Thyroid gland (tissue), 4 donors: Measurements from ENCODE around the gene PRKCA. TPM values are rescaled to one million over a fixed set of nuclear protein-coding genes. Genes with fewer than 3 reads are reported as not detected.

Source experiments
- DNase-seq, 2 donors: peaks; one replicate each; pipeline ENCODE4 v3.0.0-alpha.2; 2019
- H3K27ac ChIP-seq, 3 donors: fragments of 200-600 bp; sonication (generic); 1 replicate in 2 of 3; 2 replicates in 1 of 3; pipeline ENCODE4 v1.5.1; 2016 to 2019; ENCODE audit warnings: mild to moderate bottlenecking in 1 of 3, moderate library complexity in 1 of 3
- H3K27me3 ChIP-seq: fragments of 200-600 bp; sonication (generic); one replicate; pipeline ENCODE4 v1.5.1; 2019
- H3K36me3 ChIP-seq, 2 donors: fragments of 200-600 bp; sonication (generic); one replicate each; pipeline ENCODE4 v1.5.1; 2016 to 2019
- H3K4me1 ChIP-seq, 2 donors: fragments of 200-600 bp; sonication (generic); one replicate each; pipeline ENCODE4 v1.5.1; 2017 to 2019
- H3K4me3 ChIP-seq, 3 donors: fragments of 200-600 bp; sonication (generic); replicated peaks in 1 of 3; 1 replicate in 2 of 3; 2 replicates in 1 of 3; pipeline ENCODE4 v1.5.1; 2016; ENCODE audit warnings: mild to moderate bottlenecking in 1 of 3
- H3K9me3 ChIP-seq: fragments of 200-600 bp; sonication (generic); one replicate; pipeline ENCODE4 v1.5.1; 2017
- POLR2A ChIP-seq, 2 donors: fragments of 450-650 bp; IDR thresholded peaks; one replicate each; pipeline ENCODE4 v1.6.1; 2017; ENCODE audit warnings: antibody characterized with exemption in 2 of 2, mild to moderate bottlenecking in 2 of 2, moderate library complexity in 1 of 2
- WGBS, 2 donors: methylation state at CpG; one replicate each; pipeline ENCODE4 v1.1.5; 2017; 5-methylcytosine and 5-hydroxymethylcytosine counted together
- intact Hi-C: fragments of 100-400 bp; cut with DNase I; formaldehyde crosslinking; loops from one replicate; pipeline ENCODE4 v1.15.1; 2023
- total RNA-seq, 4 donors: library from RNA; depleted of rRNA; stranded (reverse); fragments of >200 nt; gene quantifications; one replicate each; pipeline ENCODE4 v1.2.3, GENCODE V29; 2016
- TF ChIP-seq, protein P1 (sequence below), 6 experiments: fragments of 200-600 bp in 3 of 6; fragments of 450-650 bp in 3 of 6; sonication (generic) in 3 of 6; IDR thresholded peaks; one replicate each; pipeline ENCODE4 v1.5.1; 2016 to 2019; ENCODE audit warnings: antibody characterized with exemption in 6 of 6, mild to moderate bottlenecking in 2 of 6, inconsistent platforms in 1 of 6, moderate library complexity in 1 of 6

The PRKCA gene
- total RNA-seq, 4 donors from 2014 or later: 6.7 to 24.2 (median 15.3) TPM

GRCh38 chr17:66750116-66750515 lies 447.7 kb downstream of the PRKCA start:
- Histone ChIP-seq H3K27me3 (no peaks in the 10 kb centered on the region), H3K27ac (no peak overlapping the region), H3K4me1 (peaks cover 1 to 4% of the 10 kb centered on the region in 2 donors), H3K4me3 (no peak overlapping the region), H3K9me3 (no peaks in the 10 kb centered on the region), H3K36me3 (no peaks in the 10 kb centered on the region)
- no peak for TF ChIP-seq POLR2A (IDR thresholded peaks at IDR 0.05)
- TF ChIP-seq, protein P1, sequence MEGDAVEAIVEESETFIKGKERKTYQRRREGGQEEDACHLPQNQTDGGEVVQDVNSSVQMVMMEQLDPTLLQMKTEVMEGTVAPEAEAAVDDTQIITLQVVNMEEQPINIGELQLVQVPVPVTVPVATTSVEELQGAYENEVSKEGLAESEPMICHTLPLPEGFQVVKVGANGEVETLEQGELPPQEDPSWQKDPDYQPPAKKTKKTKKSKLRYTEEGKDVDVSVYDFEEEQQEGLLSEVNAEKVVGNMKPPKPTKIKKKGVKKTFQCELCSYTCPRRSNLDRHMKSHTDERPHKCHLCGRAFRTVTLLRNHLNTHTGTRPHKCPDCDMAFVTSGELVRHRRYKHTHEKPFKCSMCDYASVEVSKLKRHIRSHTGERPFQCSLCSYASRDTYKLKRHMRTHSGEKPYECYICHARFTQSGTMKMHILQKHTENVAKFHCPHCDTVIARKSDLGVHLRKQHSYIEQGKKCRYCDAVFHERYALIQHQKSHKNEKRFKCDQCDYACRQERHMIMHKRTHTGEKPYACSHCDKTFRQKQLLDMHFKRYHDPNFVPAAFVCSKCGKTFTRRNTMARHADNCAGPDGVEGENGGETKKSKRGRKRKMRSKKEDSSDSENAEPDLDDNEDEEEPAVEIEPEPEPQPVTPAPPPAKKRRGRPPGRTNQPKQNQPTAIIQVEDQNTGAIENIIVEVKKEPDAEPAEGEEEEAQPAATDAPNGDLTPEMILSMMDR (IDR thresholded peaks at IDR 0.05): no peak
- no peak for DNase-seq
- WGBS, 2 donors: 71 to 73% methylated on average over 7 of the region's 7 CpGs
- intact Hi-C loops: no loop called here

DNA sequence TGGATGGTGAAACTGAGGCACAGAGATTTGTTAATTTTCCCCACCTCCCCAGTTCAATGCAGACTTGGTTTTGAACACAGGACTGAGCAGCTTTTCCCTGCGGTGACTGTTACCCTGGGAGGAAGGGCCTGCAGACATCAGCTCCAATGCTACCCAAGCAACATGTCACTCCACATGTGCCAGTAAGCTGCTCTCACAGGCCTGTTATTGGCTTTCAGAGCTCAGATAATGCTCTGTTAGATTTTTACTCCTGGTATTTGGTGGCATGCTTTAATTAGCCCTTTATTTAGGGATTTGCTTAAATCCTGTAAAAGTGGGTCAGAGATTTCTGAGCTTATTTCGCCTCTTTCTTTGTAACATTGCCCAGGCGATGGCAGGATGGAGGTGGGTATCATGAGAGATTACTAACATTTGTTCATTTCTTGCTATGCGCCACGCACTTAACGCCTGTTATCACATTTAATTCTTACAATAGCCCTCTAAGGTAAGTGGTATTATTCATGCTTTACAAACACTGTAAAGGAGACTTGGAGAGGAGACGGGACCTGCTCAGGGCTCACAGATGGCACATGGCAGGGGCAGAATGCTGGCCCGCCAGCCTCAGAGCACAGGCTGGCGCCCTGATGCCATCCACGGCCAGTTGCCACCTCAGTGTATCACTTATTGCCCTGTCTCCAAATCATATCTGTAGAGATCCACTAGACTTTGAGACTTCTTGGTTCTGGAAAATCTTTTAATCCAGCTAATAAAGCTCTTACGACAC lies 448.5 kb downstream of the PRKCA start:
- Histone ChIP-seq H3K27ac (no peak overlapping the region), H3K27me3 (no peaks in the 10 kb centered on the region), H3K36me3 (no peaks in the 10 kb centered on the region), H3K4me1 (peaks cover 10 to 11% of the 10 kb centered on the region in 2 donors), H3K4me3 (no peak overlapping the region), H3K9me3 (no peaks in the 10 kb centered on the region)
- DNase-seq: no peak
- TF ChIP-seq POLR2A (IDR thresholded peaks at IDR 0.05): no peak
- TF ChIP-seq, protein P1 (IDR thresholded peaks at IDR 0.05): no peak
- 94 to 97% methylated on average over 11 of the region's 11 CpGs for WGBS, 2 donors
- intact Hi-C loops: no loop called here

- Histone ChIP-seq H3K4me3 (no peak overlapping the region), H3K27ac (no peak overlapping the region), H3K4me1 (peaks cover 12% of the 10 kb centered on the region in 2 donors), H3K36me3 (no peaks in the 10 kb centered on the region), H3K9me3 (no peaks in the 10 kb centered on the region), H3K27me3 (no peaks in the 10 kb centered on the region)
- no peak for TF ChIP-seq POLR2A (IDR thresholded peaks at IDR 0.05)
- TF ChIP-seq, protein P1 (IDR thresholded peaks at IDR 0.05): no peak
- no peak for DNase-seq
- intact Hi-C loops: no loop called here
- 89 to 98% methylated on average over 3 of the region's 3 CpGs for WGBS, 2 donors
Measured at GRCh38 chr17:66751771-66752170, 449.4 kb downstream of the PRKCA start.

- 60 to 90% methylated on average over 1 to 2 of the region's 3 CpGs for WGBS, 2 donors
- no peak overlapping the region for H3K4me3 ChIP-seq
- H3K4me1 ChIP-seq: peaks cover 12% of the 10 kb centered on the region in 2 donors
- intact Hi-C loops: no loop called here
- no peaks in the 10 kb centered on the region for H3K36me3 ChIP-seq
- no peak for DNase-seq
- no peak for TF ChIP-seq POLR2A (IDR thresholded peaks at IDR 0.05)
- TF ChIP-seq, protein P1 (IDR thresholded peaks at IDR 0.05): no peak
- H3K27me3 ChIP-seq: no peaks in the 10 kb centered on the region
- no peaks in the 10 kb centered on the region for H3K9me3 ChIP-seq
- no peak overlapping the region for H3K27ac ChIP-seq
Measured at GRCh38 chr17:66752411-66752810, 450.0 kb downstream of the PRKCA start.

DNA sequence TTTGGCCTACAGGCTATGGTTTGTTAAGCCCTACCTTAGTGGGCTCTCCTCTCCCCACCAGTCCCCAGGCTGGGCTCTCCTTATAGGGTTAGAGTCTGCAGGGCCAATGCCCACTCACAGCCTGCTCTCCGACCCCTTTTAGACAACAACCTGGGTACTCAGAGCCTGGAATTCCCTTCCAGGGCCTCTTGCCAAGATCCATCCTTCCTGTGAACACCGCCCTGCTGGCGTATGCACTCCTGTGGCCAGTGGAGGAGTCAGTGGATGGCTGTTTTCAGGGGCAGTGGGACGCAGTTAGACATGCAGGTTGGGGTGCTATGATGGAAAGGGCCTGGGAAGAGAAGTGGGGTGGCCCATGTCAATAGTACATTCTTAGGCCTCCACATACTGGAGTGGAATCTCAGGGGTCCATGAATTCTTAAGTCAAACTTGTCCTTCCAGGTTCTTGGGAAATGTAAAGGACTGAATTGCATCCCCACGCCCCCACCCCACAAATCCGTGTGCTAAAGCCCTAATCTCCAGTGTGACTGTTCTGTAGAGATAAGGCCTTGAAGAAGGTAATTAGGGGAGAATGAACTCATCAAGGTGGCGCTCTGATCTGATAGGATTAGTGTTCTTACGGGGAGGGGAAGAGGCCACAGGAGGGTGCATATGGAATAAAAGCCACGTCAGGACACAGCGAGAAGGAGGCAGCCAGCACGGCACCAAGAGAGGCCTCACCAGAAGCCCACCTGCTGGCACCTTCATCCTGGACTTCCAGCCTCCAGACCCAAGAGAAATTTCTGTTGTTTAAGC lies 450.9 kb downstream of the PRKCA start:
- H3K27ac ChIP-seq: no peak overlapping the region
- H3K36me3 ChIP-seq: no peaks in the 10 kb centered on the region
- H3K27me3 ChIP-seq: no peaks in the 10 kb centered on the region
- no peaks in the 10 kb centered on the region for H3K9me3 ChIP-seq
- WGBS, 2 donors: 72% methylated on average over 9 to 11 of the region's 11 CpGs
- H3K4me1 ChIP-seq: peaks cover 12% of the 10 kb centered on the region in 2 donors
- TF ChIP-seq POLR2A (IDR thresholded peaks at IDR 0.05): no peak
- TF ChIP-seq, protein P1 (IDR thresholded peaks at IDR 0.05): no peak
- peak; percentile 41 to 64 for DNase-seq
- no peak overlapping the region for H3K4me3 ChIP-seq
- intact Hi-C loops: no loop called here
